Gastroesophageal sphincter (tissue), 3 donors: ENCODE results near the gene TSPAN9.

ENCODE experiments used
- EP300 ChIP-seq: sonication (generic); formaldehyde crosslinking; IDR thresholded peaks from one replicate; pipeline ENCODE4 v1.6.1; 2017; ENCODE audit warnings: antibody characterized with exemption, mild to moderate bottlenecking
- POLR2A ChIP-seq, 2 donors: fragments of 450-650 bp; IDR thresholded peaks; one replicate each; pipeline ENCODE4 v1.6.1; 2017; ENCODE audit warnings: antibody characterized with exemption in 2 of 2, mild to moderate bottlenecking in 2 of 2, moderate library complexity in 1 of 2
- POLR2AphosphoS5 ChIP-seq: sonication (generic); formaldehyde crosslinking; IDR thresholded peaks from one replicate; pipeline ENCODE4 v1.6.1; 2017; ENCODE audit warnings: antibody characterized with exemption
- TF ChIP-seq, protein P1 (sequence below), 4 experiments: fragments of 200-600 bp in 2 of 4; fragments of 450-650 bp in 2 of 4; sonication (generic) in 1 of 4; IDR thresholded peaks; one replicate each; pipeline ENCODE4 v1.5.1; 2017 to 2019; ENCODE audit warnings: antibody characterized with exemption in 4 of 4, mild to moderate bottlenecking in 2 of 4, moderate library complexity in 2 of 4

DNA sequence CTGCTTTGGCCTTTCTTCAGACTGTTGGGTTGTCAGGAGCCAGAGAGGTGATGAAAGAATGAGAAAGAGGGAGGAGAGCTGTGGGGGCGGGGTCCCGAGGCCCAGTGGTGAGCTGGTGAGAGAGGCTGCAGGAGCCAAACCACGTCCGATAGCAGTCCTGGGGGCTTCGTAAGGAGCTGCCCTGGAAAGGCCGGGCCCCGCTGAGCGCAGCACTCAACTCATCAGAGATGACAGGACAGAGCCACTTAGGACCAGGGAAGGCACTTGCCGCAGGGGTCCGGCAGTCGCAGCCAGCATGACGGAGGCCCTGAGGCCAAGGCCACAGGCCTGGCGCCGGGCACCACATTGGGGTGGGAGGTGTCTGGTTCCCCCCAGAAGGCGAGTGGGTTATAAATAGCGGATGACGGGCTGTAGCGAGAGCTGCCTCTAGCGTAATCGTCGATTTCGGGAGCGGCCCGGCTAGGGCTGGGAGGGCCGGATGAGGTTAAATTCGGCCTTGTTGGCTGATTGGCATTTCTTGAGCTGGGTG is 179.0 kb downstream of the TSPAN9 start:
- TF ChIP-seq POLR2AphosphoS5 (no peak), POLR2A (IDR thresholded peaks at IDR 0.05) (no peak), EP300 (no peak)
- TF ChIP-seq, protein P1, sequence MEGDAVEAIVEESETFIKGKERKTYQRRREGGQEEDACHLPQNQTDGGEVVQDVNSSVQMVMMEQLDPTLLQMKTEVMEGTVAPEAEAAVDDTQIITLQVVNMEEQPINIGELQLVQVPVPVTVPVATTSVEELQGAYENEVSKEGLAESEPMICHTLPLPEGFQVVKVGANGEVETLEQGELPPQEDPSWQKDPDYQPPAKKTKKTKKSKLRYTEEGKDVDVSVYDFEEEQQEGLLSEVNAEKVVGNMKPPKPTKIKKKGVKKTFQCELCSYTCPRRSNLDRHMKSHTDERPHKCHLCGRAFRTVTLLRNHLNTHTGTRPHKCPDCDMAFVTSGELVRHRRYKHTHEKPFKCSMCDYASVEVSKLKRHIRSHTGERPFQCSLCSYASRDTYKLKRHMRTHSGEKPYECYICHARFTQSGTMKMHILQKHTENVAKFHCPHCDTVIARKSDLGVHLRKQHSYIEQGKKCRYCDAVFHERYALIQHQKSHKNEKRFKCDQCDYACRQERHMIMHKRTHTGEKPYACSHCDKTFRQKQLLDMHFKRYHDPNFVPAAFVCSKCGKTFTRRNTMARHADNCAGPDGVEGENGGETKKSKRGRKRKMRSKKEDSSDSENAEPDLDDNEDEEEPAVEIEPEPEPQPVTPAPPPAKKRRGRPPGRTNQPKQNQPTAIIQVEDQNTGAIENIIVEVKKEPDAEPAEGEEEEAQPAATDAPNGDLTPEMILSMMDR (IDR thresholded peaks at IDR 0.05): no peak
